K562 (cell line): Measurements from ENCODE around the gene TMEM43. TPM values are rescaled to one million over a fixed set of nuclear protein-coding genes. Genes with fewer than 3 reads are reported as not detected.

Experiments used
- ATAC-seq: fragments of 200-7000 bp; cut with Tn5 transposase; 3 replicates; pipeline ENCODE4 v1.9.1; 2020; ENCODE audit warnings: moderate library complexity
- BruUV-seq: library from RNA; stranded (reverse); fragments of 400-500 nt; replicated peaks from 2 replicates; lab custom pipeline; 2021; lab: Mats Ljungman, UMichigan
- CTCF ChIA-PET: fragments of 300-600 bp; formaldehyde crosslinking; extraction: SDS; loops from one replicate; lab custom pipeline; 2021; ENCODE audit warnings: low intra/inter-chr PET ratio; lab: Yijun Ruan, JAX
- POLR2A ChIA-PET: fragments of 300-600, 350-650 bp; sonication (Branson Sonifier 250); formaldehyde crosslinking; extraction: SDS; loops from one replicate; lab custom pipeline; 2021; ENCODE audit warnings: antibody characterized with exemption, inconsistent platforms; lab: Yijun Ruan, JAX
- DNase-seq, 4 experiments: peaks; one replicate each; pipeline versions ENCODE4 v3.0.0 to v3.0.0-alpha.2; 2011 to 2018; ENCODE audit warnings: low spot score in 3 of 4, mixed read lengths in 3 of 4; ENCODE audit errors: extremely low read depth in 1 of 4
- FAIRE-seq: peaks from 2 replicates; lab custom pipeline; 2011; peaks lifted over from hg19 to GRCh38; lab: Jason Lieb, UNC
- H2AFZ ChIP-seq: 2 replicates; pipeline ENCODE4 v1.6.0; 2011; ENCODE audit warnings: low read depth, low read length, control low read depth, inconsistent platforms
- H3K27ac ChIP-seq: fragments of 200-600 bp; 3 replicates; pipeline ENCODE4 v1.8.0; 2011; ENCODE audit warnings: low read depth, mild to moderate bottlenecking, control low read depth, inconsistent platforms, low read length, moderate library complexity, mixed read lengths; ENCODE audit errors: extremely low read depth
- H3K27me3 ChIP-seq, 2 experiments: fragments of 300-600 bp in 1 of 2; 2 replicates in 1 of 2; 3 replicates in 1 of 2; pipeline versions ENCODE4 v1.6.0 to v1.8.0; 2011; ENCODE audit warnings: inconsistent platforms in 2 of 2, low read length in 2 of 2, mild to moderate bottlenecking in 1 of 2, mixed read lengths in 1 of 2, moderate library complexity in 1 of 2; ENCODE audit not compliant: control insufficient read depth in 2 of 2, insufficient read depth in 2 of 2
- H3K36me3 ChIP-seq: fragments of 300-600 bp; 3 replicates; pipeline ENCODE4 v1.8.0; 2011; ENCODE audit warnings: mild to moderate bottlenecking, low read length, inconsistent platforms; ENCODE audit not compliant: control insufficient read depth, insufficient read depth
- H3K4me1 ChIP-seq, 2 experiments: fragments of 200-600 bp in 1 of 2; replicated peaks in 1 of 2; 2 replicates in 1 of 2; 3 replicates in 1 of 2; pipeline versions ENCODE4 v1.5.1 to v1.8.0; 2011; ENCODE audit warnings: inconsistent platforms in 2 of 2, low read length in 2 of 2, mild to moderate bottlenecking in 1 of 2, mixed read lengths in 1 of 2, moderate library complexity in 1 of 2; ENCODE audit not compliant: control insufficient read depth in 2 of 2, insufficient read depth in 2 of 2
- H3K4me2 ChIP-seq: 2 replicates; pipeline ENCODE4 v1.6.1; 2011; ENCODE audit warnings: low read length, control low read depth, inconsistent platforms, mixed read lengths; ENCODE audit not compliant: insufficient read depth
- H3K4me3 ChIP-seq: fragments of 200-600 bp; sonication (generic), shearing (Covaris generic); 2 replicates; pipeline ENCODE4 v1.5.1; 2016; ENCODE audit warnings: control low read depth, inconsistent platforms
- H3K79me2 ChIP-seq: fragments of 200-600 bp; 3 replicates; pipeline ENCODE4 v1.8.0; 2011; ENCODE audit warnings: low read length, inconsistent platforms; ENCODE audit not compliant: control insufficient read depth, insufficient read depth
- H3K9ac ChIP-seq, 2 experiments: 2 replicates each; pipeline versions ENCODE4 v1.6.0 to v1.6.1; 2011; ENCODE audit warnings: low read depth in 2 of 2, low read length in 2 of 2, control low read depth in 1 of 2, inconsistent platforms in 1 of 2, mild to moderate bottlenecking in 1 of 2, mixed read lengths in 1 of 2; ENCODE audit not compliant: insufficient read depth in 1 of 2
- H3K9me1 ChIP-seq: one replicate; pipeline ENCODE4 v1.6.0; 2011; ENCODE audit warnings: inconsistent platforms, mild to moderate bottlenecking, low read length, moderate library complexity; ENCODE audit not compliant: control insufficient read depth, insufficient read depth
- H3K9me3 ChIP-seq: replicated peaks from 2 replicates; pipeline ENCODE4 v1.5.1; 2011; ENCODE audit warnings: low read depth, low read length, inconsistent platforms; ENCODE audit not compliant: control insufficient read depth, insufficient read depth
- H4K20me1 ChIP-seq: replicated peaks from 2 replicates; pipeline ENCODE4 v1.6.1; 2011; ENCODE audit warnings: low read length, inconsistent platforms, mixed read lengths; ENCODE audit not compliant: control insufficient read depth, insufficient read depth
- CREB3L1 ChIP-seq: fragments of 450-650 bp; IDR thresholded peaks from 2 replicates; pipeline ENCODE4 v1.6.1; 2014; ENCODE audit warnings: low read depth, mild to moderate bottlenecking, moderate library complexity, borderline replicate concordance
- CREM ChIP-seq: IDR thresholded peaks from 2 replicates; pipeline ENCODE4 v1.6.1; 2014; ENCODE audit warnings: antibody characterized with exemption, low read depth
- E2F8 ChIP-seq: fragments of 450-650 bp; IDR thresholded peaks from 2 replicates; pipeline ENCODE4 v1.7.1; 2018; ENCODE audit warnings: mild to moderate bottlenecking, low read depth; ENCODE audit not compliant: partially characterized antibody
- FOXJ2 ChIP-seq: fragments of 200-800 bp; sonication (Bioruptor generic); IDR thresholded peaks from 2 replicates; pipeline ENCODE4 v1.6.1; 2016; ENCODE audit warnings: missing genetic modification characterization, missing compliant biosample characterization
- GABPA ChIP-seq: fragments of 200-800 bp; sonication (Bioruptor generic); conservative IDR thresholded peaks from 2 replicates; pipeline ENCODE4 v1.6.1; 2016; ENCODE audit warnings: low read depth, missing genetic modification characterization, missing compliant biosample characterization
- HIVEP1 ChIP-seq: fragments of 250-450 bp; sonication (Bioruptor Pico); IDR thresholded peaks from 2 replicates; pipeline ENCODE4 v1.4.0; 2020; ENCODE audit warnings: mild to moderate bottlenecking
- NCOA4 ChIP-seq: fragments of 450-650 bp; IDR thresholded peaks from 2 replicates; pipeline ENCODE4 v1.6.1; 2018; ENCODE audit warnings: mild to moderate bottlenecking; ENCODE audit not compliant: partially characterized antibody
- RREB1 ChIP-seq: fragments of 250-450 bp; sonication (Bioruptor Pico); IDR thresholded peaks from 2 replicates; pipeline ENCODE4 v1.4.0; 2020
- WGBS: fragments of 100-300 bp; shearing (Covaris generic); methylation state at CpG from one replicate; pipeline ENCODE4 v1.1.6; 2016; ENCODE audit warnings: low coverage, mixed read lengths; ENCODE audit not compliant: insufficient coverage; ENCODE audit errors: missing lambda C conversion rate; 5-methylcytosine and 5-hydroxymethylcytosine counted together
- in situ Hi-C: fragments of 300-500 bp; cut with MboI; formaldehyde crosslinking; loops from 4 replicates; pipeline ENCODE4 v1.15.0; 2018; ENCODE audit warnings: inconsistent platforms, mixed read lengths
- intact Hi-C: fragments of 100-400 bp; cut with micrococcal nuclease; formaldehyde crosslinking; loops from 2 replicates; pipeline ENCODE4 v1.14.2; 2022
- polyA plus RNA-seq, 8 experiments: library from polyadenylated mRNA; depleted of rRNA in 4 of 8; stranded (reverse) in 5 of 8; unstranded in 3 of 8; fragments of >200 nt; fragmentation: Nextera tagmentation in 2 of 8; fragmentation: Illumina TruSeq in 1 of 8; extraction: Ambion mirVana in 2 of 8; extraction: Trizol in 1 of 8; gene quantifications; 2 replicates each; pipeline versions ENCODE4 v1.2.1 to v1.2.3, GENCODE V29; 2011 to 2014; ENCODE audit warnings: inconsistent platforms in 1 of 8, missing spikeins in 1 of 8
- total RNA-seq, 7 experiments: library from RNA; depleted of rRNA in 6 of 7; stranded (reverse); fragments of >200 nt in 6 of 7; fragmentation: Illumina TruSeq in 2 of 7; extraction: Trizol in 2 of 7; gene quantifications; 2 replicates each; pipeline versions ENCODE4 v1.2.1 to v1.2.3, GENCODE V29; 2011 to 2021; ENCODE audit warnings: low replicate concordance in 1 of 7
- TF ChIP-seq, protein P1 (sequence below): fragments of 250-450 bp; sonication (Bioruptor Pico); IDR thresholded peaks from 2 replicates; pipeline ENCODE4 v1.9.0; 2021; ENCODE audit warnings: mild to moderate bottlenecking

Gene TMEM43
- total and polyA plus RNA-seq, 9 of the 15 experiments (the other 6 are each of a cell fraction or from before 2014, with no cell fraction given) = 16.7 to 46.1 (median 35.7) TPM

GRCh38 chr3:14166877-14167603 is 42.2 kb downstream of the TMEM43 start (continued):
- TF ChIP-seq E2F8 = no peak

DNA sequence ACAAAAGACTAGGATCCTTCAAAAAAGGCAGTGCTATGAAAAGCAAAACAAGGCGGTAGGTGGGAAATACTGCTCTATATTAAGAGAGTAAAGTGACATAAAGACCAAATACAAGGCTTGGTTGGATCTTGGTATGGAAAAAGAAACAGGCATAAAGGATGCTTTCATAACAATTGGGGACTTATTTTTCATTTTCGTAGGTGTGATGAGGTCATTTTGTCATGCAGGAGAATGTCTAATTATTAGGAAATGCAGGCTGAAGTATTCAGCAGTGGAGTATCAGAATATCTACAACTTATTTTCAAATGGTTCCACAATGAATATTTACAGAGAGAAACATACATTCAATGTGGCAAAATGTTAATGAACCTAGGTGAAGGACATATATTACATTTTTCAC is 44.6 kb downstream of the TMEM43 start:
- in situ Hi-C loops = no loop called here
- Histone ChIP-seq H3K4me1 (no peaks in the 10 kb centered on the region; a peak in 1 of 5 replicates), H3K9me3 (no peaks in the 10 kb centered on the region), H3K9ac (no peak overlapping the region), H3K79me2 (peaks cover 10% of the 10 kb centered on the region), H3K4me3 (no peak overlapping the region), H3K36me3 (peaks cover 84% of the 10 kb centered on the region), H3K27ac (no peak overlapping the region), H3K27me3 (no peaks in the 10 kb centered on the region), H2AFZ (no peak overlapping the region), H3K9me1 (no peaks in the 10 kb centered on the region), H4K20me1 (no peaks in the 10 kb centered on the region), H3K4me2 (no peak overlapping the region)
- 94% methylated on average over 2 of the region's 2 CpGs for WGBS
- DNase-seq = no peak
- intact Hi-C loops = no loop called here
- ChIA-PET POLR2A (interaction anchor here (1.7 to 3.4 kb wide), 2 partner anchors 9 to 10 kb away, joined by 8 to 15 read pairs; partner anchors contain the start of genes LSM3 and XPC), CTCF (no interaction called here)
- BruUV-seq = no TSS peak
- no peak for ATAC-seq
- no peak for FAIRE-seq
- no peak for TF ChIP-seq NCOA4
- no peak for TF ChIP-seq GABPA
- TF ChIP-seq, protein P1, sequence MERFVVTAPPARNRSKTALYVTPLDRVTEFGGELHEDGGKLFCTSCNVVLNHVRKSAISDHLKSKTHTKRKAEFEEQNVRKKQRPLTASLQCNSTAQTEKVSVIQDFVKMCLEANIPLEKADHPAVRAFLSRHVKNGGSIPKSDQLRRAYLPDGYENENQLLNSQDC (CRISPR knock-in tag) = no peak
- no peak for TF ChIP-seq CREB3L1
- no peak for TF ChIP-seq HIVEP1 (CRISPR knock-in tag)
- TF ChIP-seq RREB1 (CRISPR knock-in tag) = no peak
- TF ChIP-seq CREM = no peak
- TF ChIP-seq FOXJ2 (tag) = no peak
